ENCODE data around the gene NEMP2. TPM values are rescaled to one million over a fixed set of nuclear protein-coding genes. Genes with fewer than 3 reads are reported as not detected.

NEMP2 gene
- total and polyA plus RNA-seq, 12 donors = 0.61 to 8.4 (median 4.9) TPM

GRCh38 chr2:190538201-190538600 is 3.7 kb upstream of the NEMP2 start:
- Histone ChIP-seq H3K27me3 (no peaks in the 10 kb centered on the region), H3K9me3 (replicated peaks in 1 of 3) (peaks cover 0 to 12% (median 0%) of the 10 kb centered on the region in 3 donors), H3K4me3 (no peak overlapping the region), H3K27ac (no peak overlapping the region), H3K4me1 (replicated peaks in 1 of 2) (peaks cover 0 to 17% of the 10 kb centered on the region in 2 donors), H3K36me3 (replicated peaks in 1 of 2) (no peaks in the 10 kb centered on the region)
- DNase-seq = no peak
- intact Hi-C loops (cut with DNase I) = loop anchor here (10.0 kb wide), 2 partner anchors 107 to 117 kb away; partner anchors contain the start of gene NAB1 (in 1 of the 2)
- TF ChIP-seq POLR2A (IDR thresholded peaks at IDR 0.05) = no peak
- no peak for TF ChIP-seq CTCF (IDR thresholded peaks at IDR 0.05)

GRCh38 chr2:190537765-190538164 is 3.2 kb upstream of the NEMP2 start:
- no peak for TF ChIP-seq POLR2A (IDR thresholded peaks at IDR 0.05)
- no peak for TF ChIP-seq CTCF (IDR thresholded peaks at IDR 0.05)
- intact Hi-C loops (cut with DNase I) = loop anchor here (10.0 kb wide), 2 partner anchors 107 to 117 kb away; partner anchors contain the start of gene NAB1 (in 1 of the 2)
- 84 to 95% (median 93%) methylated on average over 1 of the region's 1 CpG for WGBS, 4 donors
- peaks cover 0 to 12% (median 0%) of the 10 kb centered on the region in 3 donors for H3K9me3 ChIP-seq (replicated peaks in 1 of 3)
- no peaks in the 10 kb centered on the region for H3K36me3 ChIP-seq (replicated peaks in 1 of 2)
- H3K27me3 ChIP-seq = no peaks in the 10 kb centered on the region
- H3K27ac ChIP-seq = no peak overlapping the region
- no peak overlapping the region for H3K4me3 ChIP-seq
- H3K4me1 ChIP-seq (replicated peaks in 1 of 2) = peaks cover 0 to 17% of the 10 kb centered on the region in 2 donors
- no peak for DNase-seq

DNA sequence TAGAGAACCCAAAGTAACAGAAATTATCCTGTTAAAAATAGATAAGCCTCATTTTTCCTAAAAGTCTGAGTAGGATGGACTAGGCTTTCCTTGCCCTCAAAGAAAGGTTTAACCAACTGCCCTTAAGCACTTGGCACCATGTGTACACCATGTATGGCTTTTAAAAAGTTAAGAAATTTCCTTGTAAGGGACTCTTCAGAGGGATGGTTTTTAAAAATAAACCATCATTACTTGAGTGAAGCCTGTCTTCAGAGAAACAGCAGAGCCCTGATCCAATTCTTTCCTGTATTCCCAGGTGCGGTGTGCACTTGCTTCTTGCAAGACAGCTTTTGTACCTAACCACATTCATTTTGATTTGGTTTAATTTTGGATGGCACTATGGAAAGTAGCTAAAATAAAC is 1.1 kb upstream of the NEMP2 start:
- H3K4me3 ChIP-seq = peak overlapping the region in 1 of 4 donors; percentile 77

DNA sequence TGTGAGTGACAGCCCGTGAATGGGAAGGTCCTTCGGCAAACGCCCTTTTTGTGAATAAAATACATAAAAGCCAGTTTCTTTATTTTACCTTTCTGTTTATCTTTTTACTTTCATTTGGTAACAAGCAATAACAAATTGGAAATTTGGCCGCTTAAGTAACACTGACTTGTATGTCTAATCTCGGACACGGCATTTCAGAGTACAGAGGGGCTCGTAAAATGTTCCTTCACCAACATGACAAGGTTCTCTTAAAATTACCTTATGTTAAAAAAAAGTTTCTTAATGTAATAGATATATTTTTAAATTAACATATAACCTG is 558 bp upstream of the NEMP2 start:
- no peak for DNase-seq
- Histone ChIP-seq H3K36me3 (replicated peaks in 1 of 2) (no peaks in the 10 kb centered on the region), H3K9me3 (replicated peaks in 1 of 3) (no peaks in the 10 kb centered on the region), H3K27me3 (no peaks in the 10 kb centered on the region), H3K27ac (peak overlapping the region in 4 of 5 donors; percentile 87 to 95 (median 92)), H3K4me1 (replicated peaks in 1 of 2) (peaks cover 0 to 17% of the 10 kb centered on the region in 2 donors), H3K4me3 (peak overlapping the region in 3 of 4 donors; percentile 75 to 78 (median 77))
- 3 to 7% (median 4%) methylated on average over 7 of the region's 7 CpGs for WGBS, 4 donors
- intact Hi-C loops (cut with DNase I) = loop anchor here (10.0 kb wide), 2 partner anchors 110 to 120 kb away; partner anchors contain the start of gene NAB1 (in 1 of the 2)
- TF ChIP-seq POLR2A (IDR thresholded peaks at IDR 0.05) (no peak), CTCF (IDR thresholded peaks at IDR 0.05) (no peak)

More for the DNA sequence above, 1.1 kb upstream of the NEMP2 start:
- DNase-seq = no peak
- H3K27ac ChIP-seq = peak overlapping the region in 3 of 5 donors; percentile 87 to 95 (median 91)
- H3K4me1 ChIP-seq (replicated peaks in 1 of 2) = peaks cover 0 to 17% of the 10 kb centered on the region in 2 donors
- H3K36me3 ChIP-seq (replicated peaks in 1 of 2) = no peaks in the 10 kb centered on the region
- no peaks in the 10 kb centered on the region for H3K9me3 ChIP-seq (replicated peaks in 1 of 3)
- TF ChIP-seq POLR2A (IDR thresholded peaks at IDR 0.05) = no peak
- TF ChIP-seq CTCF (IDR thresholded peaks at IDR 0.05) = no peak
- intact Hi-C loops (cut with DNase I) = loop anchor here (10.0 kb wide), 2 partner anchors 109 to 119 kb away; partner anchors contain the start of gene NAB1 (in 1 of the 2)
- WGBS, 4 donors = 70 to 88% (median 79%) methylated on average over 1 of the region's 1 CpG
- H3K27me3 ChIP-seq = no peaks in the 10 kb centered on the region

Measured in adrenal gland (tissue), 12 donors.